GM23338 (cell line): ENCODE data around the gene AURKAIP1.

Experiments used
- EZH2 ChIP-seq: fragments of 200-600 bp; sonication (generic); IDR thresholded peaks from one replicate; pipeline ENCODE4 v1.8.0; 2017; ENCODE audit warnings: antibody characterized with exemption, mild to moderate bottlenecking, low read depth; ENCODE audit not compliant: unreplicated experiment
- POLR2AphosphoS5 ChIP-seq: IDR thresholded peaks from 2 replicates; pipeline ENCODE4 v1.6.1; 2016; ENCODE audit warnings: antibody characterized with exemption, low read depth
- TF ChIP-seq, protein P1 (sequence below), 2 experiments: fragments of 200-600 bp in 1 of 2; sonication (generic) in 1 of 2; conservative IDR thresholded peaks; 2 replicates each; pipeline versions ENCODE4 v1.5.1 to v1.6.1; 2016 to 2017; ENCODE audit warnings: antibody characterized with exemption in 2 of 2, low read depth in 2 of 2, mild to moderate bottlenecking in 2 of 2, moderate library complexity in 1 of 2

DNA sequence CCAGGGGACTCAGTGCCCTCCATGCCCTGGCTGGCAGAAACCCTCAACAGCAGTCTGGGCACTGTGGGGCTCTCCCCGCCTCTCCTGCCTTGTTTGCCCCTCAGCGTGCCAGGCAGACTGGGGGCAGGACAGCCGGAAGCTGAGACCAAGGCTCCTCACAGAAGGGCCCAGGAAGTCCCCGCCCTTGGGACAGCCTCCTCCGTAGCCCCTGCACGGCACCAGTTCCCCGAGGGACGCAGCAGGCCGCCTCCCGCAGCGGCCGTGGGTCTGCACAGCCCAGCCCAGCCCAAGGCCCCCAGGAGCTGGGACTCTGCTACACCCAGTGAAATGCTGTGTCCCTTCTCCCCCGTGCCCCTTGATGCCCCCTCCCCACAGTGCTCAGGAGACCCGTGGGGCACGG lies 46.8 kb downstream of the AURKAIP1 start:
- TF ChIP-seq, protein P1, sequence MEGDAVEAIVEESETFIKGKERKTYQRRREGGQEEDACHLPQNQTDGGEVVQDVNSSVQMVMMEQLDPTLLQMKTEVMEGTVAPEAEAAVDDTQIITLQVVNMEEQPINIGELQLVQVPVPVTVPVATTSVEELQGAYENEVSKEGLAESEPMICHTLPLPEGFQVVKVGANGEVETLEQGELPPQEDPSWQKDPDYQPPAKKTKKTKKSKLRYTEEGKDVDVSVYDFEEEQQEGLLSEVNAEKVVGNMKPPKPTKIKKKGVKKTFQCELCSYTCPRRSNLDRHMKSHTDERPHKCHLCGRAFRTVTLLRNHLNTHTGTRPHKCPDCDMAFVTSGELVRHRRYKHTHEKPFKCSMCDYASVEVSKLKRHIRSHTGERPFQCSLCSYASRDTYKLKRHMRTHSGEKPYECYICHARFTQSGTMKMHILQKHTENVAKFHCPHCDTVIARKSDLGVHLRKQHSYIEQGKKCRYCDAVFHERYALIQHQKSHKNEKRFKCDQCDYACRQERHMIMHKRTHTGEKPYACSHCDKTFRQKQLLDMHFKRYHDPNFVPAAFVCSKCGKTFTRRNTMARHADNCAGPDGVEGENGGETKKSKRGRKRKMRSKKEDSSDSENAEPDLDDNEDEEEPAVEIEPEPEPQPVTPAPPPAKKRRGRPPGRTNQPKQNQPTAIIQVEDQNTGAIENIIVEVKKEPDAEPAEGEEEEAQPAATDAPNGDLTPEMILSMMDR (conservative IDR thresholded peaks at IDR 0.05; ENCODE audit: low read depth in 2 of 2) = no peak
- TF ChIP-seq EZH2 (no peak), POLR2AphosphoS5 (no peak)
